GM15510 (cell line): ENCODE results near the gene FIG4.

ENCODE experiments used
- POLR2A ChIP-seq: IDR thresholded peaks from 3 replicates; pipeline ENCODE4 v1.6.1; 2011; ENCODE audit warnings: borderline replicate concordance; ENCODE audit not compliant: insufficient read length; ENCODE audit errors: extremely low read depth

Gene FIG4

DNA sequence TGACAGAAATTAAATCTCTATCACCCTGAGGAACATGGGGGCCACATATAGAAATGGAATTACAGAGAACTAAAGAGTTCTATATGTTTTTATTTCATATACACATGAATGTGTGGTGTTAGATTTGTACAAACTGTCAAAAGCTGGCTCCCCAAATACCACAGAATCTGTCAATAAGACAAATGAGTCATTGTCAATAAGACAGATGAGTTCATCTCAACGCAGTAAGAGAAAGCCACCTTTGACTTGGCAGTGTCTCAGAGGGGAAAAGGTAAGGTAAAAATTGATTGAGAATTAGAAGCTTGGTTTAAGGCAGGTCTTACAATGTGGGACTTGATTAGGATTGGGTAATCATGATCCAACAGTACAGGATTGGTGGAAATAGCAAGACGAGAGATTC, 162.9 kb downstream of the FIG4 start:
- no peak for TF ChIP-seq POLR2A

DNA sequence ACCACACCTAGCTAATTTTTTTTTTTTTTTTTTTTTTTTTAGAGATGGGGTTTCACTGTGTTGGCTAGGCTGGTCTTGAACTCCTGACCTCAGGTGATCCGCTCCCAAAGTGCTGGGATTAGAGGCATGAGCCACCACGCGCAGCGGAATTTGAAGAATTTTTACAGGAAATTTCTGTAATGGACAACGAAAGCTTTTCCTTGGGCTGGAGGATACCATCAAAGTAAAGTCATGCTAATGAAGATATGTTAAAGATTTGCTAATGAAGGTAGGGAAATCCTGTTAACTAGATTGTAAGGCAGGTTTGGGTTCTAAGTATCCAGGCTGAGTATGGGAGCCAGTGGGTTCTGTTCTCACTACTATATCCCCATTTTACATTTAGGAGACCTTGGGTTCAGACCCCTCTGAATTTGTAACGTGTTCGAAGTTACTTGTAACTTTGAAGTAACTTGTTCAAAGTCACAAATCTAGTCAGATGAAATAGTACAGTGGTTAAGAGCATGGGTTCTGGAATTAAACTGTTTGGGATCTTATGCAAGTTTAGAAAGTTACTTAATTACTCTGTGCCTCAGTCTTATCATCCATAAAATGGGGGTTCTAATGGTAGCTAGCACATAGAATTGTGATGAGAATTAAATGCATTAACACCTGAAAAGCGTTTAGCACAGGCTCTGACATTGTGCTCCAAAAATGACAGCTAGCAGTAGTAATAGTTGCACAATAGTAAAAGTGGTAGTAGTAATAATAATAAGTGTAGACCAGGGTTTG, 163.6 kb downstream of the FIG4 start:
- TF ChIP-seq POLR2A: no peak

DNA sequence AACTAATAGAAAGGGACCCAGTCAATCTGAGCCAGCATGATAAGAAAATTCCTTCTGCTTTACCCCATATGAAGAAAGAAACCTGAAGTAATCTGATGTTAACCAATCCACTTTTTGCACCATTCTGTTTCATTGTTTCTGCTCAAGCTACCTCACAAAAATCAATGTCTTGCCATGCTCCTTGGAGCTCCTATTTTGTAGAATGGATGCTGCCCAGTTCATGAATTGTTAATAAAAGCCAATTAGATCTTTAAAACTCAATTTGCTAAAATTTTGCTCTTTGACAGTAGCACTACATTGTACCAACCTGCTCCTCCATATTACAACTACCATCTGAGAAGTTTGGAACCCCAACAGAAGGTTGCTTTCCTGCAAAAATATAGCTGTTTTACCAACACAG, 170.8 kb downstream of the FIG4 start:
- no peak for TF ChIP-seq POLR2A

DNA sequence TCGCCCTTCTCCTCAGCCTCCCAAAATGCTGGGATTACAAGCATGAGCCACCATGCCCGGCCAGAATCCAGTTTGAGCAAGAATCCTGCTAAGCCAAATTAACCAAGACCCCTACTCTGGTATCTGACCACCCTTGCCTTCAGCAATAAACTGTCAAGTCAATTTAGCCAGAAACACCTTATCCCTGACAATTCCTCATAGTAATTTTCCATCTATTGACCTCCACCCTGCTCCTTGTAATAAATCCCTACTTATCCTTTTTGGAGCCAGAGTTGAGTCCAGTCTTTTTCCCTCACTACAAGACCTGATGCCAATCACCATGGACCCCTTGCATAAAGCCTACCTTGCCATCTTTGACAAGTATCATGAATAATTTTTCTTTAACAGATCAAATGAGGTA, 173.0 kb downstream of the FIG4 start:
- TF ChIP-seq POLR2A: no peak

DNA sequence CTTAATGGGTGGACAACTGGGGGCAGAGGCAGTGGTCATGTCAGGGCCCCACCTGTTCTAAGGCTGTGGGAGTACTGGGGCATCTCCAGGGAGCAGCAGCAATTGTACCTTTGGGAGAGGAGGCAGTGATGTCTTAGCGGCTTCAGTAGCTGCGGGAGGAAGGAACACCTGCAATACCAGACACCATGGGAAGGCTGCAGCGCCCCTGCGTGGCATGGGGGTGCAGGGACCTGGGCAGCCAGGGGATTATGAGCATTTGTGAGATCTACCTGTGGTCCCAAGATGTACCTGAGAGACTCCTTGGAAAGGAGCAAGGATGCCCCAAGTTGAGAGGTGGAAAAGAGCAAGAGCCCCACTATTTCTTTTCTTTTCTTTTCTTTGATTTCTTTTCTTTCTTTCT, 174.9 kb downstream of the FIG4 start:
- no peak for TF ChIP-seq POLR2A

DNA sequence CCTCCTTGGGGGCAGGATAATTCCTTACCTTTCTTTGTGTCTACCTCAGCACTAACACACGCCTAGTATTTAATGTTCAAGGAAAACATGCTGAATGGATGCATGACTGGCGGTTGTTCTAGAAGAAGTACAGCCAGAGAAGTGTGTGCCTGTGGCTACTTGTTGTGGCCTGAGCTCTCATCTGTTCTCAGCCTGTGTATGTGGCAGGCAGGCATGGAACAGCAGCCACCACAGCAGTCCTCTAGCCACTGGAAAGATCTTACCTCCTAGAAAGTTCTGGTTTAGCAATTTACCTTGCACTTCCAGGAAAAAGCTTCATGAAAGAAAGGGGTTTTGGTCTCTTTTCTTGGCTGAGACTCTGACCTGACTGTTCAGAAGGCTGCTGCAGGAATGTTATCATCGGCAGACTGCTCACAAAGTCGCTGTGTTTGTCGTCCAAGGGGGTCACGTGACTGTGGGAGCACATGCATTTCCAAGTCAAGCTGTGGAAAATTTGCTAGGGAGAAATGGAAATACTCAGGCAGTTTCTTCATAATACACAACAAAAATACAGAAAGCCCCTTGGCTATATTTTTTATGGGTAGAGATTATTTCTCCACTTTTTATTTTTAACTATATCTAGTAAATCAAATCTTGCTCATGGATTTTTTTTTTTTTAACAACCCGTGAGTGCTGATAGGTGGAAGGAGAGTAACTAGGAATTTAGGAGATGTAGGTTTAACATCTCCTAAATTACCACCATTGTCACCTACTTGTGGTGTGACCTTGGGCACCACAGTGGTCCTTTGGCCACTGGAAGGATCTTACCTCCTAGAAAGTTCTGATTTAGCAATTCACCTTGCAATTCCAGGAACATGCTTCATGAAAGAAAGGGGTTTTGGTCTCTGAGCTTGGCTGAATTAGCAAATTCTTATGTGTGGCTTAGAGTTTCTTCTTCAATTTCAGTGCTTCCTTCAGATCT, 176.2 kb downstream of the FIG4 start:
- no peak for TF ChIP-seq POLR2A

DNA sequence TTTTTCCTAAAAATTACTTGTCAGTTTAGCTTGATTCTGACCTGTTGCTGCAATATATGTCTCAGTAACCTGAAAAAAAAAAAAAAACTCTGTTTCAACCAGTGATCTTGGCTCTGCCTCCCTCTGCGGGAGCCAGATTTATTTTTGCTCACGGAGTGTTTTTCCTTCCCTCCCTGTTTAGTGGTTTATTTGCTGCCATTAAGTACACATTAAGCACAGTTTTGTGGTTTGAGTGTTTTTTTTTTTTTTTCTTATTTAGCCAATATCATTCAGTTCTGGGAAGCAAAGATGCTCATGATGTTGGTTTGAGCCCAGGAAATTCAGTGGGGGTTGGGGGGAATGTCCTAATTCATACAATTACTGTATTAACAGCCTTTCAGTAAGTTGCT, 176.9 kb downstream of the FIG4 start:
- TF ChIP-seq POLR2A: no peak

DNA sequence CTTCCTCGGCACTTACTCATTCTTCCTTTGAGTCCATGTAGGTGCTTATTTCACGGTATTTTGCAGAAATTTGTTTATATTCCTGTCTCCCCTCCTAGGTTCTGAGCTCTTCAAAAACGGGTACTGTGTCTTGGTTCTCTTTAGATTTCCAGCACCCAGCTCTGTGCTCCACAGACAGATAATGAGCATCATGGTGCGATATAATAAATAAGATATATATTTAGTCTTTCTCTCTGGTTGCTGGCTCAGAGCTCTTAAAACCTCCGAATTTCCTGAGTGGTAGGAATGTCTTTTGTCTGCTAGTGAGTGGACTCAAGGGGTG, 179.0 kb downstream of the FIG4 start:
- no peak for TF ChIP-seq POLR2A

DNA sequence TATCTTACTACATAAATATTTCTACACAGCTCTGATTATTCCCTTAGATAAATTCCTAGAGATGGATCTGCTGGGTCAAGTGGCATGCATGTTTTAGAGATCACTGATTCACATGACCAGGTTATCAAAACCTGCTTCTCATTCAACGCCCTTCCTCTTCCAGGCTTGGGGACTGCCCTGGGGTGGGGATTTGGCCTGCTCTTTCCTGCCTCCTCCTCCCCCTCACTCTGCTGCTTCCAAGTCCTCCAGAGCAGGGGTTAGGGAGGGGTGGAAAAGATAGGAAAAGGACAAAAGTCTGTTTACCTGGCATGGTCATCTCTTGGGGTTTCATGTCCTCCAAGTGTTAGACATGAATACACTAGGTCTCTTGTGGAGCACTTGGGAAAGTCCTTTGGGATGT, 181.5 kb downstream of the FIG4 start:
- no peak for TF ChIP-seq POLR2A

DNA sequence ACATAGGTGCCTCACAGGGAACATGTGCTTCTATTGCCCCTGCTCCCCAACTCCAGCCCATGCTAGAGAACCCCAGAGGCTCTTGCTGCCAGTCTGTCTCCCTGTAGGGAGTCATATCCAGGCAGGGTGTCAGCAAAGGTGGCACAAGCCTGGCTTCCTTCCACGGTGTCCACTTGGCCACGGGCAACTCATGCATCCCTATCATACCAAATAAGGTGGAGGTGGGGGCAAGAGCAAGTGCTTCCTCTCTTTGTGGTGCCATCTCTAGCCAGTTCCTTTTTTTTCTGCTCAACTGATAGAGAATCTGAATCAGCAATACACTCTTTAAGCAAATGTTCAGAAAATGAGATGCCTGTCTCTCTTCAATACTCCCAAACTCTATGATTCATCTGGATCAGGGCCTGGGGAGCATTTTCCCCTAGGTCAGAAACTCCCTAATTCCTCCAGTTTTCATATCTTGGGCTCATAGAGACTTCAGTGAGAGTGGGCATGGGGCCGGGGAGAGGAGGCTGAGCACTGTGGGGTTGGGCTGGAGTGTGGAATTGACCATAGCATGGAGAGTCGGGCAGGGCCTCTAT, 182.0 kb downstream of the FIG4 start:
- TF ChIP-seq POLR2A: no peak

DNA sequence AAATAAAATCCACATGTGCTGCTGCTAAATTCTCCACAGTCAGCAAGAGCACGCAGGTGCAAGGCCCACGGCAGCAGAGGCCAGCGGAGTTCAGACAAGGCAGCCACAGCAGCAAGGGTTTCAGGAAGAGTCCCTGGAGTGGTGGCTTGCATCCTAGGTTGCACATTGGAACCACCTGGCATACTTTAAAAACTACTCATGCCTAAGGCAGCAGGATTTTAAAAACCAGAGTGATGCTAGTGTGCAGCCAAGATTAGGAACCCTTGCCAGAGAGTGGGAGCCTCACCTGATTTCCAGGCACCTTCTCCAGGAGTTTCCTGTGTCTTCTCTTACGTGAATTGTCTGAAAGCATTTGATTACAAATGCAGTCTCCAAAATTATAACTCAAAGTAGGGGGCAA, 183.0 kb downstream of the FIG4 start:
- TF ChIP-seq POLR2A: no peak

DNA sequence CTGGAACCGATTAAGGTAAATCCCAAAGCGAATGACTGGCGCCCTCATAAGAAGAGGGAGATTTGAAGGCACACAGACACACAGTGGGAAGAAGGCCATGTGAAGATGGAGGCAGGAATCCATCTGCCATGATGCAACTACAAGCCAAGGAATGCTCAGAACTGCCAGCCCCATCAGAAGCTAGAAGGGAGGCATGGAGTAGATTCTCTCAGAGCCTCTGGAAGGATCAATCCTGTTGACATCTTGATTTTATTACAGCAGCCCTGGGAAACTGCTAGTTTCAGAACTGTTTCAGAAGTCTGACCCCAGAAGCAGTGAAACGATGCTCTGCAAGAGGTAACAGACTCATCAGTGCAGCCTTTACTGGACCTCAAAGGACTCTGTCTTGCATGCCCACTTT, 183.5 kb downstream of the FIG4 start:
- TF ChIP-seq POLR2A: no peak
